T47D (cell line): ENCODE results near the gene MROH9.

Experiments used
- DNase-seq, 2 experiments: peaks; one replicate each; pipeline versions ENCODE4 v3.0.0 to v3.0.0-alpha.2; 2011 to 2012; ENCODE audit warnings: low read depth in 1 of 2, low spot score in 1 of 2
- JUND ChIP-seq: IDR thresholded peaks from 2 replicates; pipeline ENCODE4 v1.6.1; 2012; ENCODE audit warnings: low read depth
- in situ Hi-C: cut with HindIII; loops from 2 replicates; pipeline ENCODE4 v1.10.0; 2016; ENCODE audit warnings: low sequenced_read_pairs, low pct_unique_long_range_greater_than_20kb

Gene MROH9

DNA sequence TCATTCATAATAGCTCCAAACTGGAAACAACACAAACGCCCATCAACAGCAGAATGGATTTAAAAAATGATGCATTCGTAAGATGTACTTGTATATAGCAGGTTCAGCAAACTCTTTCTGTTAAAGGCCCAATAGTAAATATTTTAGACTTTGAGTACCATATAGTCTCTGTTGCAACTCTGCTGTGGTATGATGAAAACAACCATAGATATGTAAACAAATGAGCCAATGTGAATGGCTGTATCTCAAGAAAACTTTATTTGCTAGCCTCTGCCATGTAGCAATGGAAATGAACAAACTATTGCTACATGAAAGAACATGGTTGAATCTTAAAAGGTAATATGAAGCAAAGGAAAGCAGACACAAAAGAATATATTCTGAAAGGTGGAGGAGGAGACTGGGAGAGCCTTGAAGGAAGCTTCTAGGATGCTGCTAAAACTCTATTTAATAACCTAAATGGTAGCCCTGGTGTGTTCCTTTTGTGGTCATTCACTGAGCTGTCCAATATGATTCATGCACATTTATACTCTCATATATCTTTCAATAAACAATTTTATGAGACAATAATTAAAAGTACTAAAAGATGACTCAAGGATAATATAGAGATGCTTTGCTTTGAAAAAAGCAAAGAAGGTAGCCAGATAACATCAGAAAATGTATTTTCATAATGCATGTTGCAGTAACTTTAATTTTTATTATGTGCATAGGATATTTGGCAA is 126.2 kb downstream of the MROH9 start:
- in situ Hi-C loops = no loop called here
- DNase-seq = no peak
- TF ChIP-seq JUND = no peak

GRCh38 chr1:171062902-171063301 is 127.6 kb downstream of the MROH9 start:
- DNase-seq = no peak
- TF ChIP-seq JUND = no peak
- in situ Hi-C loops = no loop called here

DNA sequence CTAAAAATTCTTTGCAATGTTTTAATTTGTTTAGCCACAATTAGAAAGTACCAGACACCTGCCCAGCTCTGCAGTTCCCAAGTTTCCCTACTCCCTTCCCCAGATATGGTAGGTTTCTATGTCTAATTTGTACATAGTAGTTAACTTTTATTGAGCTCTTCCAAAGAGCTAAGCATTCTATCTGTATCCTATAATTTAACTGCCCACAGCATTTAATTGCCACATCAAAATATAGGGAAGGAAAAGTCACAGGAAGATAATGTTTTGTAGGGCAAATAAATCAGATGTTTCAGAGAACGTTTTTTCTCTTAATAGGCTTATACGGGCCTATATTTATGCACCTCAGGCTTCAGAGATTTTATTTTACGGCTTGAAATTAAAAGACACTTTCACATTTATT is 139.7 kb downstream of the MROH9 start:
- in situ Hi-C loops = no loop called here
- TF ChIP-seq JUND = no peak
- DNase-seq = no peak

DNA sequence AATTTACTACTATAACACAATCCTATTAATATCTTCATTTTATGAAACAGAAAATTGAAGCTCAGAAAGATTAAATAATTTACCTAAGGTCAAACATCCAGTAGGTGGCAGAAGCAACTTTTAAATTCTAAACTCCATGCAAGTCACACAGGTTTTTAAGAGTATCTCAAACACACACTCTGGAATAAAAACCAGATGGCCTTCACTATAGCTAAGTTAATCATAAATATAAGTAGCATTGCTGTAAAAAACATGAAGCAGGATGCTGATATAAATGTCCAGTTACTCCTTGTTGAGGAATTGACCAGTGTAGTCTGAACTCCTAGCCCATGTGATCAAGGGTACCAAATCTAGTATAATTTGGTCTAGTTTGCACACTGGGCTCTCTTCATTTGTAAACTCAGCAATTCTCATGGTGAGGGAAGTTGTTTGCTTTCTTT is 146.0 kb downstream of the MROH9 start:
- peak in 1 of 2 experiments; percentile 61 for DNase-seq
- no peak for TF ChIP-seq JUND

GRCh38 chr1:171081763-171082201 is 146.4 kb downstream of the MROH9 start:
- in situ Hi-C loops = no loop called here
- no peak for TF ChIP-seq JUND
- DNase-seq = no peak

More for the DNA sequence above, 146.0 kb downstream of the MROH9 start:
- in situ Hi-C loops = no loop called here

DNA sequence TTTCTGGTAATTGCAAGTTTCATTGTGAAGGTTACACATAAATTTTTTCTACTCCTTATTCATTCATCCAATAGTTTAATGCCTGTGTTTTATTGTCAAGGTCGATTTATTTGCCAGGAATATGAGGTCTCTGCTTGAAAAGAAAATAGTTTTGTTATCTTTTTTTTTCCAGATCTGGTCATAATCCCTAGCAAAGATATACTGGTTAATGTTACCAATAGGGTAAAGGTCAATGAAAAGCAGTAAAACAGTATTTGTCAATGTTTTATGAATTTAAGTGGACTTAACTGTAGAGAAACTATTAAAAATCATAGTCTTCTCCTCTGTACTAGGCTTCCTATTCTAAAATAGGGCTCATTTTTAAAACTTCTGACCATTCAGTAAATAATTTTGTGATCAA is 147.3 kb downstream of the MROH9 start:
- in situ Hi-C loops = no loop called here
- no peak for TF ChIP-seq JUND

GRCh38 chr1:171083222-171083621 is 147.9 kb downstream of the MROH9 start:
- TF ChIP-seq JUND = no peak
- in situ Hi-C loops = no loop called here
- no peak for DNase-seq

More for the DNA sequence above, 147.3 kb downstream of the MROH9 start:
- no peak for DNase-seq

- DNase-seq = no peak
- no peak for TF ChIP-seq JUND
- in situ Hi-C loops = no loop called here
Observed at GRCh38 chr1:171084091-171084490, 148.8 kb downstream of the MROH9 start.

DNA sequence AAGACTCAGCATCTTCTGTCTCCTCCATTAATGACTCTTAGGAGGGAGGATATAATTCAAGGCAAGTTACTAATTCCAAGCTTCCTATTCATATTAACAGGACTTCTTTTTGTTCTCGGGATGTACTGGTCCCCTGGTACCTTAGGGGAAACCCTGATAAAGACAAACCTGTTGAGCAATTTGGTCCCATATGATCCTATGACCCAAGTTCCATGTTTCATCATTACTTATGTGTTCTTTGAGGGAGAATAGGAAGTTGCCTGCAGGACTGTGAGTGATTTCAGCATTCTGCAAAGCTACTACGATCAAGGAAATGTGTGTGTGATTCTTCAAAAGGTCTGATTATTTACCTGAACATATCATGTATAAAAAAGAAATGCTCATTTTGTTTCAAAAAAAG is 149.5 kb downstream of the MROH9 start:
- no peak for DNase-seq
- in situ Hi-C loops = no loop called here
- no peak for TF ChIP-seq JUND

DNA sequence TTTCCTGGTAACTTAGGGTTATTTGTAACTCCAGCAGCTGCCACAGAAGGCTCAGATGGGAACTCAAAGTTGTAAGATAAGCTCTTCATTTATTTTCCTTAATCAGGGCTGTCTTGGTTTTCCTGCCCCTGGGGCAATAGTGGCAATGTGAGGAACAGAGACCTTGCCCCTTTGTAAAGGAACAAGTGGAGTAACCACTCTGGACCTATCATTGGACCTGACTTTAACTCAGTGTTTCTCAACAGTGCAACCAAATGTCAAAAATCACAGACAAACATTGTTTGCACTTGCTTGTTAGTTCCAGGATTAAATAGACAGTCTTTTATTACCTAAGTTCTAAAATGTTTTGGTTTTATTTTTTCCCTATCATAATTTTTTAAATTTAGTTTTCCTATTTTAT is 152.6 kb downstream of the MROH9 start:
- no peak for DNase-seq
- no peak for TF ChIP-seq JUND
- in situ Hi-C loops = no loop called here

DNA sequence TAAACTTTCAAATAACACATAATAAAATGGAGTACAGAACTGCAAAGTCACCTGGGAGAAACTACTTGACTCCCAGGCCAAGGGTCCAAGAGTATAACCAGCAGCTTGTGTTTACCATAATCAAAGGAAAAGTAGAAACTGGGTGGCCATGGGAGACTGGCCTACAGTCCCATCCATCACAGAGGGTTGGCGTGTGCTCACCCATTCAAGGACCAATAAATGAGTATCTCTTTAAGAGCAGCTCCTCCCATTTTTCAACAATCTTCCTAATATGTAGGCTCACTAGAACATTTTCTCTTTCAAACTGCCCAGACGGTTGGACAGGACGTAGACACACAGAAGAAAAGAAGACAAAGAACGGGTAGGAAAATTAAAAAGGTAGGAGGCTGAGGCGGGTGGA is 155.3 kb downstream of the MROH9 start, which contains the start of gene FMO3:
Gene FMO3, plus strand, starts transcription at position 302 of the 400 bp plus-strand sequence. CDS start 1,754 bp downstream, outside the sequence.
- peak in 1 of 2 experiments; percentile 30 for DNase-seq
- TF ChIP-seq JUND = no peak
- in situ Hi-C loops = no loop called here

DNA sequence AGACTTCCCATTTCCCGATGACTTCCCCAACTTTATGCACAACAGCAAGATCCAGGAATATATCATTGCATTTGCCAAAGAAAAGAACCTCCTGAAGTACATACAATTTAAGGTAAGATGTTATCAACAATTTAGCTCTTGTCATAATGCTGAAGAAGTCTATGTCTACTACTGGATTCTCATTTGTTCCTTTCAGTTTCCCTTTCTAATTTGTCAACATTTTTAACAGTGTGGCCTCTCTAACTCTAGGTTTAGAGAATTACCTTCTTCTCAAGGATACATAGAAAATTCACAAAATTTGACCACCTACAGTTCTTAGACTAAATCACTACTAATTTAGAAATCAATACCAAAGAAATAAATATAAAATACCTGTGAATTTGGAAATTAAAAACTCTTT is 168.5 kb downstream of the MROH9 start:
- TF ChIP-seq JUND = no peak

DNA sequence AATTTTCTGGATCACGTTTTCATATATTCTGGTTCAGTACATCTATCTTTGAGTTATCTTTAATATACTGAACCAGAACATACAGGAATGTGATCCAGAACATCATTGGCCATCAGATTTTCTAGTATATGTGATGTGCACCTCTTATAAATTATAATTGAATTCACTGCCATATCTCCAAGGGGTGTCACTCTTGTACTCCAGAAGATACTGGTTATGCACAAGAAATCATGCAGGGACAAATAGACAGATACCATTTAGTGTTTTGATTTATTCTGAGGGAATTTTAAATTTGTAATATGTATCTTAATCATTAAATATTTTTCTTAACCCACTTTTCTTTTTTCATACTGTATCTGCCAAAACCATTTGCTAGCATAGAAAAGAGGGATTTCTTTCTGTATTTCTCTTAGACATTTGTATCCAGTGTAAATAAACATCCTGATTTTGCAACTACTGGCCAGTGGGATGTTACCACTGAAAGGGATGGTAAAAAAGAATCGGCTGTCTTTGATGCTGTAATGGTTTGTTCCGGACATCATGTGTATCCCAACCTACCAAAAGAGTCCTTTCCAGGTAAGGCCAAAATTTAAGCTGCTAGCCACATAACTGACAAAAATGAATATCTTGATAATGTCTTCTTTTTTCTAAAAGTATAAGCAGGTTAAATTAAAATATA is 172.1 kb downstream of the MROH9 start:
- in situ Hi-C loops = no loop called here

More for the DNA sequence above, 168.5 kb downstream of the MROH9 start:
- DNase-seq = no peak
- in situ Hi-C loops = no loop called here

GRCh38 chr1:171107969-171108368 is 172.6 kb downstream of the MROH9 start:
- in situ Hi-C loops = no loop called here
- DNase-seq = peak in 1 of 2 experiments; percentile 36
- no peak for TF ChIP-seq JUND

More for the DNA sequence above, 172.1 kb downstream of the MROH9 start:
- TF ChIP-seq JUND = no peak
- DNase-seq = no peak
